GM18907 (cell line): ENCODE data around the gene AKAP10.
A peak's percentile ranks its signal among the peaks of the same experiment; 100 is the strongest.
"Not testable (repeated sequence)": the region's sequence is repeated elsewhere in the genome, so short reads cannot be mapped to it uniquely, and the experiment has no call there.

Experiments
- ATAC-seq: cut with Tn5 transposase; IDR thresholded peaks from one replicate; pipeline ENCODE4 v1.9.1; 2021; ENCODE audit warnings: mild to moderate bottlenecking, moderate library complexity; ENCODE audit not compliant: unreplicated experiment

The AKAP10 gene

GRCh38 chr17:19979917-19980770 lies 2.5 kb upstream of the AKAP10 start:
- ATAC-seq, result no peak

- no peak for ATAC-seq
These were observed 1.2 kb upstream of the AKAP10 start for GRCh38 chr17:19978805-19979211.

- ATAC-seq, result peak; percentile 48
These were observed 678 bp upstream of the AKAP10 start for GRCh38 chr17:19978209-19978802.

GRCh38 chr17:19975601-19976000 lies 2.0 kb downstream of the AKAP10 start:
- ATAC-seq, result no peak

- ATAC-seq, result no peak
These were observed 4.5 kb downstream of the AKAP10 start for GRCh38 chr17:19973156-19973555.

GRCh38 chr17:19962954-19963353 lies 14.7 kb downstream of the AKAP10 start:
- ATAC-seq, result not testable (repeated sequence)

GRCh38 chr17:19958023-19958422 lies 19.6 kb downstream of the AKAP10 start:
- no peak for ATAC-seq

- no peak for ATAC-seq
These were observed 22.5 kb downstream of the AKAP10 start for GRCh38 chr17:19955099-19955498.

GRCh38 chr17:19951411-19951810 lies 26.2 kb downstream of the AKAP10 start:
- not testable (repeated sequence) for ATAC-seq

- ATAC-seq, result not testable (repeated sequence)
These were observed 26.9 kb downstream of the AKAP10 start for GRCh38 chr17:19950624-19951195.

- no peak for ATAC-seq
These were observed 29.3 kb downstream of the AKAP10 start for GRCh38 chr17:19948116-19948943.

- no peak for ATAC-seq
These were observed 30.7 kb downstream of the AKAP10 start for GRCh38 chr17:19946921-19947320.

GRCh38 chr17:19945009-19945626 lies 32.5 kb downstream of the AKAP10 start:
- ATAC-seq, result no peak

GRCh38 chr17:19943599-19943998 lies 34.0 kb downstream of the AKAP10 start:
- no peak for ATAC-seq

- no peak for ATAC-seq
These were observed 34.6 kb downstream of the AKAP10 start for GRCh38 chr17:19943026-19943425.

- ATAC-seq, result no peak
These were observed 36.7 kb downstream of the AKAP10 start for GRCh38 chr17:19940722-19941464.

- no peak for ATAC-seq
These were observed 37.5 kb downstream of the AKAP10 start for GRCh38 chr17:19939993-19940721.

GRCh38 chr17:19938736-19939135 lies 38.9 kb downstream of the AKAP10 start:
- no peak for ATAC-seq

- no peak for ATAC-seq
These were observed 40.1 kb downstream of the AKAP10 start for GRCh38 chr17:19937522-19937921.
